ENCODE results near the gene KRTAP5-4. TPM values are rescaled to one million over a fixed set of nuclear protein-coding genes. Genes with fewer than 3 reads are reported as not detected.
"Not testable (repeated sequence)": the region's sequence is repeated elsewhere in the genome, so short reads cannot be mapped to it uniquely, and the experiment has no call there.

Gene KRTAP5-4
- total RNA-seq, 1 donor = not detected

DNA sequence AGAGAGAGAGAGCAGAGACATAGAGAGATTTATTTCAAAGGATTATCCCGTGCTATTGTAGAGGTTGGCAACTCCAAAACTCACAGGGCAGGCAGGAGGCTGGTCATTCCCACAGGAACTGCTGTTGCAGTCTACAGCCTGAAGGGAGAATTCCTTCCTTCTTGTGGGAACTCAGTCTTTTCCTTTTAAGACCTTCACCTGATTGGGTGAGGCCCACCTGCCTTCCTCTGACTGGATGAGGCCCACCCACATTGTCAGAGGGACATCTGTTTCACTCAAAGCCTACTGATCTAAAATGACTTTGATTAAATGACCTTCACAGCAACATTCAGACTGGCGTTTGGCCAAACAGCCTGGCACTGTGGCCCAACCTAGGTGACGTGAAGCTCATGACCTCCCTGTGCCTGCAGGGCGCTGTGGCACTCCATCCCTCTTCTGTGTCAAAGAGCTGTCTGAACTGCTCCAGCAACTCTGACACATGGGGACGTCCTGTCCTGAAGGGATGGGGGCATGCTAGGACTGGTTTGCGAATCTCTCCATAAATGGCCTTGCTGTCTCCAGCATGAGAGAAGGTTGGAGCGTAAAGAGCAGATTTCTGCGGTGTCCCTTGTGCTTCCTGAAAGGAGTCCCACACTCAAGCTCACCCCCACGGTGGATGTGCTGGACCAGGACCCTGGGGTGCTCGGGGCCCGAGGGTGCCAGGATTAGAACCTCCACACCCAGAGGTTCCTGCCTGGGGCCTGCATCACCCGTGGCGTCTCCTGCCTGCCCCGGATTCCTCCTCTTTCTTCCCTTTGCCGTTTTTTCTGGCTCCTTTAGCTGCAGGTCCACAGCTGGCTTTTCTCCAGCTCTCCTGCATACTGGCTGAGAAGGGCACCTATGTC is 28.3 kb upstream of the KRTAP5-4 start:
- Histone ChIP-seq H3K4me2 (ENCODE audit: insufficient read depth, low read length) (no peak overlapping the region), H3K36me3 (ENCODE audit: insufficient read depth, low read length) (no peaks in the 10 kb centered on the region), H3K9me3 (ENCODE audit: low read depth, low read length) (no peaks in the 10 kb centered on the region), H3K4me1 (ENCODE audit: insufficient read depth, low read length) (no peaks in the 10 kb centered on the region), H2AFZ (ENCODE audit: low read length) (no peak overlapping the region), H3K27ac (ENCODE audit: low read depth, low read length) (no peak overlapping the region), H4K20me1 (ENCODE audit: insufficient read depth, low read length) (no peaks in the 10 kb centered on the region), H3K79me2 (ENCODE audit: insufficient read depth, low read length) (no peaks in the 10 kb centered on the region), H3K27me3 (ENCODE audit: insufficient read depth, low read length) (peaks cover 29% of the 10 kb centered on the region), H3K4me3 (ENCODE audit: insufficient read depth, low read length) (no peak overlapping the region)
- peak; percentile 71 for DNase-seq (ENCODE audit: insufficient read length, low spot score, missing footprints)
- TF ChIP-seq, protein P1, sequence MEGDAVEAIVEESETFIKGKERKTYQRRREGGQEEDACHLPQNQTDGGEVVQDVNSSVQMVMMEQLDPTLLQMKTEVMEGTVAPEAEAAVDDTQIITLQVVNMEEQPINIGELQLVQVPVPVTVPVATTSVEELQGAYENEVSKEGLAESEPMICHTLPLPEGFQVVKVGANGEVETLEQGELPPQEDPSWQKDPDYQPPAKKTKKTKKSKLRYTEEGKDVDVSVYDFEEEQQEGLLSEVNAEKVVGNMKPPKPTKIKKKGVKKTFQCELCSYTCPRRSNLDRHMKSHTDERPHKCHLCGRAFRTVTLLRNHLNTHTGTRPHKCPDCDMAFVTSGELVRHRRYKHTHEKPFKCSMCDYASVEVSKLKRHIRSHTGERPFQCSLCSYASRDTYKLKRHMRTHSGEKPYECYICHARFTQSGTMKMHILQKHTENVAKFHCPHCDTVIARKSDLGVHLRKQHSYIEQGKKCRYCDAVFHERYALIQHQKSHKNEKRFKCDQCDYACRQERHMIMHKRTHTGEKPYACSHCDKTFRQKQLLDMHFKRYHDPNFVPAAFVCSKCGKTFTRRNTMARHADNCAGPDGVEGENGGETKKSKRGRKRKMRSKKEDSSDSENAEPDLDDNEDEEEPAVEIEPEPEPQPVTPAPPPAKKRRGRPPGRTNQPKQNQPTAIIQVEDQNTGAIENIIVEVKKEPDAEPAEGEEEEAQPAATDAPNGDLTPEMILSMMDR (IDR thresholded peaks at IDR 0.05; ENCODE audit: extremely low read depth, low read depth, low read length) = no peak

DNA sequence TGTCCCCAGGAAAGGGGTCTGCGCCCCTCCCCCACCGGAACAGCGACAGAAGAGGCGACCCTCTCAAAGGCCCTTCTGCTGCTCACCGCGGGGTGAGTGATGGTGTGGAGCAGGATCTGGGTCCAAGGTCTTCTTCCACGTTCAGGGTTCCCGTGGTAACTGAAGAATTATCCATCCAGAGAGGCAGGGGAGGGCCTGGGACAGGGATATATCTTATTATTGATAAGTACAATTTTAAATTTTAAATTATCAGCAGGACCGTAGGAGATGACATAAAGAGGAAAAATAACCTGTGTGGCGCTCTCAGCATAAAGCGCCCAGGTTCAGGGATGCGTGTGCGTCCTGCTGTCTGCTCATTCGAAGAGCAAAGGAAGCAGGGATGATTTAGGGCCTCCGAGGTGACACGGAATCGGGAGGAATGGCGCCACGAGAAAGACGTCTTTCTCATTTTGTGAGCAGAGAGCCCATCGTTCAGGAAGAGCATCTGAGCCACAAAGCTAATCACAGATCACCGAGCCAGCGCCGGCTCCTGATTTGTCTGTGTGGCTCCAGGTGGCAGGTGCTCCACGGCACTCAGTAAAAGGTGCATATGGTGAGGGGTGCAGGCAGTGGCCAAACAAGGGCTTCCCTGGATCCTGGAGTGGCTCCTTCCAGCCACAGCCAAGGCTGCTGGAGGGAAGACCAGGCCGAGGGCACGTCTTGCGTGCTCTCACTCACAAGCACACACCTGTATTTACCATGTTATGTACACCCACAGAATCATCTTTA is 26.9 kb upstream of the KRTAP5-4 start:
- no peak overlapping the region for H3K4me3 ChIP-seq (ENCODE audit: insufficient read depth, low read length)

DNA sequence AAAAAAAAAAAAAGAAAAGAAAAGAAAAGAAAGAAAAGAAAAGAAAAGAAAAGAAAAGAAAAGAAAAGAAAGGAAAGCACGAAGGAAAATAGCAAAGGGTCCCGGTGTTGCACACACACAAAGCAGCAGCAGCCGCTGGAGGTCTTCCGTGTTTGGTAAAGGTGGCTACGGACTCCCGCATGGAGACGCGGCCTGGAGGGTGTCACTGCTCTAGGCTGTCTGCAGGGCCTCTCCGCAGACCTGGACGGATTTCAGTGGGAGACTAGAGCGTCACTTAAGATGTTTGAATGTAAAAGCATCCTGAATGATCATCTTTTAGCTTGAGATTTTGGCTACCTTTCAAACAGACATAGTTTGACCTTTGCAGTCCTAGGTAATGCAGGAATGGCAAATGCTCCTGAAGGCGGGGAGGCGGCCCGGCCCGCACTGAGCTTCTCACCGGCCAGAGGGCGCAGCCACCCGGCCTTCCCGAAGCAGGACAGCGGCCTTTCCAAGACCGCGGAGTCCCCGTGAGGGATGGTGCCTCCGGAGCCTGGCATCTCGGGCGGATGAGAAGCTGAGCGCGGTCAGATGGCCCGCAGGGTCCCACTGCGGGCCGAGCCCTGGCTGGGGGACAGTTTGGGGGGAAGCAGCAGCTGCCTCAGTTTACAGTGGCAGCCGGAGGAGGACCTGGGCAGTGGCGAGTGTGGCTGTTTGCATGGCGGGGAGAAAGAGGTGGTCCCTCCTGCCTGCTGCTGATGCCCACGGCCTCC is 26.1 kb upstream of the KRTAP5-4 start:
- H3K4me1 ChIP-seq (ENCODE audit: insufficient read depth, low read length) = no peaks in the 10 kb centered on the region
- H3K79me2 ChIP-seq (ENCODE audit: insufficient read depth, low read length) = no peaks in the 10 kb centered on the region
- H3K9me3 ChIP-seq (ENCODE audit: low read depth, low read length) = no peaks in the 10 kb centered on the region
- DNase-seq (ENCODE audit: insufficient read length, low spot score, missing footprints) = peak; percentile 73
- no peak overlapping the region for H3K27ac ChIP-seq (ENCODE audit: low read depth, low read length)
- no peak overlapping the region for H3K4me3 ChIP-seq (ENCODE audit: insufficient read depth, low read length)
- H3K27me3 ChIP-seq (ENCODE audit: insufficient read depth, low read length) = peaks cover 18% of the 10 kb centered on the region
- no peaks in the 10 kb centered on the region for H3K36me3 ChIP-seq (ENCODE audit: insufficient read depth, low read length)
- H2AFZ ChIP-seq (ENCODE audit: low read length) = no peak overlapping the region
- TF ChIP-seq, protein P1 (IDR thresholded peaks at IDR 0.05; ENCODE audit: extremely low read depth, low read depth, low read length) = no peak
- H3K4me2 ChIP-seq (ENCODE audit: insufficient read depth, low read length) = no peak overlapping the region
- H4K20me1 ChIP-seq (ENCODE audit: insufficient read depth, low read length) = no peaks in the 10 kb centered on the region

More for the DNA sequence above, 26.9 kb upstream of the KRTAP5-4 start:
- Histone ChIP-seq H3K36me3 (ENCODE audit: insufficient read depth, low read length) (no peaks in the 10 kb centered on the region), H3K27ac (ENCODE audit: low read depth, low read length) (no peak overlapping the region), H3K79me2 (ENCODE audit: insufficient read depth, low read length) (no peaks in the 10 kb centered on the region), H3K4me1 (ENCODE audit: insufficient read depth, low read length) (no peaks in the 10 kb centered on the region), H3K4me2 (ENCODE audit: insufficient read depth, low read length) (no peak overlapping the region), H3K9me3 (ENCODE audit: low read depth, low read length) (no peaks in the 10 kb centered on the region), H4K20me1 (ENCODE audit: insufficient read depth, low read length) (no peaks in the 10 kb centered on the region), H3K27me3 (ENCODE audit: insufficient read depth, low read length) (peaks cover 20% of the 10 kb centered on the region), H2AFZ (ENCODE audit: low read length) (no peak overlapping the region)
- TF ChIP-seq, protein P1 (IDR thresholded peaks at IDR 0.05; ENCODE audit: extremely low read depth, low read depth, low read length) = no peak
- peak; percentile 34 for DNase-seq (ENCODE audit: insufficient read length, low spot score, missing footprints)

DNA sequence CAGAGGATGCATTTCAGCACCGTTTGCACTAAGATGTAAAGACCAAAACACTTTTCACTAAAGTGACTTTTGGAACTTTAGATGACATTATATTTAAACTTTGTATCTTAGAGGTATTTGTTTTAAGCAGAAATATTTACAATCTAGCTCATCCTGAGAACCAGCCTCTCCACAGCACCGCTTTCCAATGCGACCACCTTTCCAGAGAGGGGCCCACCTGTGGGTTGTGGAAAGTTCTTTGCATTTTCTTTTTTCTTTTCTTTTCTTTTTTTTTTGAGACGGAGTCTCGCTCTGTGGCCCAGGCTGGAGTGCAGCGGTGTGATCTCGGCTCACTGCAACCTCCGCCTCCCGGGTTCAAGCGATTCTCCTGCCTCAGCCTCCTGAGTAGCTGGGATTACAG is 24.6 kb upstream of the KRTAP5-4 start:
- not testable (repeated sequence) for H3K4me2 ChIP-seq (ENCODE audit: insufficient read depth, low read length); H3K27me3 ChIP-seq (ENCODE audit: insufficient read depth, low read length); H3K4me1 ChIP-seq (ENCODE audit: insufficient read depth, low read length); H3K79me2 ChIP-seq (ENCODE audit: insufficient read depth, low read length); H3K9me3 ChIP-seq (ENCODE audit: low read depth, low read length); H3K4me3 ChIP-seq (ENCODE audit: insufficient read depth, low read length); H2AFZ ChIP-seq (ENCODE audit: low read length); H3K27ac ChIP-seq (ENCODE audit: low read depth, low read length); H4K20me1 ChIP-seq (ENCODE audit: insufficient read depth, low read length); H3K36me3 ChIP-seq (ENCODE audit: insufficient read depth, low read length)
- DNase-seq (ENCODE audit: insufficient read length, low spot score, missing footprints) = peak; percentile 59

Data from osteoblast (primary cell).